BJ (cell line): Measurements from ENCODE around the gene LRRC59. TPM values are rescaled to one million over a fixed set of nuclear protein-coding genes. Genes with fewer than 3 reads are reported as not detected.
"Not testable (repeated sequence)": the region's sequence is repeated elsewhere in the genome, so short reads cannot be mapped to it uniquely, and the experiment has no call there.

Source experiments
- CTCF ChIA-PET: fragments of 350-600 bp; formaldehyde crosslinking; extraction: SDS; loops from one replicate; lab custom pipeline; 2021; ENCODE audit warnings: antibody characterized with exemption, inconsistent platforms; lab: Yijun Ruan, JAX
- POLR2A ChIA-PET: fragments of 300-600 bp; sonication (Branson Sonifier 250); formaldehyde crosslinking; extraction: SDS; loops from one replicate; lab custom pipeline; 2021; ENCODE audit warnings: antibody characterized with exemption; lab: Charles Lee
- DNase-seq: peaks from one replicate; pipeline ENCODE4 v3.0.0-alpha.2; 2011; ENCODE audit warnings: low read depth
- H3K27me3 ChIP-seq: 2 replicates; pipeline ENCODE4 v1.6.0; 2011; ENCODE audit warnings: low read length; ENCODE audit not compliant: control insufficient read depth, insufficient read depth
- H3K36me3 ChIP-seq: 2 replicates; pipeline ENCODE4 v1.5.1; 2011; ENCODE audit warnings: low read length; ENCODE audit not compliant: control insufficient read depth, insufficient read depth
- H3K4me3 ChIP-seq: 2 replicates; pipeline ENCODE4 v1.5.1; 2011; ENCODE audit warnings: low read depth, mild to moderate bottlenecking, control low read depth, low read length
- polyA plus RNA-seq: library from polyadenylated mRNA; depleted of rRNA; stranded (reverse); fragments of >200 nt; gene quantifications from 2 replicates; pipeline ENCODE4 v1.2.3, GENCODE V29; 2011
- TF ChIP-seq, protein P1 (sequence below): IDR thresholded peaks from 2 replicates; pipeline ENCODE4 v1.5.1; 2011; ENCODE audit warnings: low read depth, mild to moderate bottlenecking, control low read depth, inconsistent platforms, low read length, moderate library complexity; ENCODE audit not compliant: insufficient read depth

LRRC59 gene
- polyA plus RNA-seq, 1 experiment = 110 TPM

DNA sequence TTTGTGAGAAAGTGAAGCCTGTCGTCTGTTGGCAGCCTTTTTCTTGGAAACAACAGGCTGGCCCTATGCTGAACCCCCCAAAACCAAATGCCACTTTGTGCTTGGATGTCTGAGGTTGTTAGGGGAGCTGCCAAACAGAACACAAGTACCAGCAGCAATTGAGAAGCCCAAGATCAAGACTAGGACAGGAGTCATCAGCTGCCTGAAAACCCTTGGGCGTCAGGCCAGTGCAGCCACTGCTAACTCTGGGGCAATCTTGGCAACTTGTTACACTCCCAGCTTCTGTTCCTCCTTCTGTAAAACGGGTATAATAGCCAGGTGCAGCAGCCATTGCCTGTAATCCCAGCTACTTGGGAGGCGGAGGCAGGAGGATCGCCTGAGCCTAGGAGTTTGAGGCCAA is 9.3 kb upstream of the LRRC59 start:
- DNase-seq = no peak
- H3K27me3 ChIP-seq = peaks cover 10% of the 10 kb centered on the region

DNA sequence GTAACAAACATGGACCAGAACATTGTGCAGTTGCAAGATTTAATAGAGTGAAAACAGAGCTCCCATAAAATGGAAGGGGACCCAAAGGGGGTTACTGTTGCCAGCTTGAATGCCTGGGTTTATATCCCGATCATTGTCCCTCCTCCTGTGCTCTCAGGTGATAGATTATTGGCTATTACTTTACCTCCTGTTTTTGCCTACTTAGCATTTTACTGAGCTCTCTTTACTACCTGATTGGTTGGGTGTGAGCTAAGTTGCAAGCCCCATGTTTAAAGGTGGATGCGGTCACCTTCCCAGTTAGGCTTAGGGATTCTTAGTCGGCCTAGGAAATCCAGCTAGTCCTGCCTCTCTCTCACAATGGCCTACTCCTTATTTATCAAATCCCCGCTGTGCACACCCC is 8.0 kb upstream of the LRRC59 start:
- peaks cover 10% of the 10 kb centered on the region for H3K27me3 ChIP-seq
- DNase-seq, H3K4me3 ChIP-seq, H3K36me3 ChIP-seq, POLR2A ChIA-PET: not testable (repeated sequence)
- CTCF ChIA-PET = interaction anchor here (0.6 kb wide), 1 partner anchor 77 kb away, joined by 3 read pairs; no protein-coding TSS in a partner anchor

More for the DNA sequence above, 9.3 kb upstream of the LRRC59 start:
- ChIA-PET CTCF (interaction anchor here (1.0 to 2.8 kb wide), 2 partner anchors 9 kb away, joined by 3 to 25 read pairs; partner anchors contain the start of gene LRRC59), POLR2A (no interaction called here)
- TF ChIP-seq, protein P1, sequence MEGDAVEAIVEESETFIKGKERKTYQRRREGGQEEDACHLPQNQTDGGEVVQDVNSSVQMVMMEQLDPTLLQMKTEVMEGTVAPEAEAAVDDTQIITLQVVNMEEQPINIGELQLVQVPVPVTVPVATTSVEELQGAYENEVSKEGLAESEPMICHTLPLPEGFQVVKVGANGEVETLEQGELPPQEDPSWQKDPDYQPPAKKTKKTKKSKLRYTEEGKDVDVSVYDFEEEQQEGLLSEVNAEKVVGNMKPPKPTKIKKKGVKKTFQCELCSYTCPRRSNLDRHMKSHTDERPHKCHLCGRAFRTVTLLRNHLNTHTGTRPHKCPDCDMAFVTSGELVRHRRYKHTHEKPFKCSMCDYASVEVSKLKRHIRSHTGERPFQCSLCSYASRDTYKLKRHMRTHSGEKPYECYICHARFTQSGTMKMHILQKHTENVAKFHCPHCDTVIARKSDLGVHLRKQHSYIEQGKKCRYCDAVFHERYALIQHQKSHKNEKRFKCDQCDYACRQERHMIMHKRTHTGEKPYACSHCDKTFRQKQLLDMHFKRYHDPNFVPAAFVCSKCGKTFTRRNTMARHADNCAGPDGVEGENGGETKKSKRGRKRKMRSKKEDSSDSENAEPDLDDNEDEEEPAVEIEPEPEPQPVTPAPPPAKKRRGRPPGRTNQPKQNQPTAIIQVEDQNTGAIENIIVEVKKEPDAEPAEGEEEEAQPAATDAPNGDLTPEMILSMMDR = no peak
- Histone ChIP-seq H3K36me3 (no peaks in the 10 kb centered on the region), H3K4me3 (no peak overlapping the region)

DNA sequence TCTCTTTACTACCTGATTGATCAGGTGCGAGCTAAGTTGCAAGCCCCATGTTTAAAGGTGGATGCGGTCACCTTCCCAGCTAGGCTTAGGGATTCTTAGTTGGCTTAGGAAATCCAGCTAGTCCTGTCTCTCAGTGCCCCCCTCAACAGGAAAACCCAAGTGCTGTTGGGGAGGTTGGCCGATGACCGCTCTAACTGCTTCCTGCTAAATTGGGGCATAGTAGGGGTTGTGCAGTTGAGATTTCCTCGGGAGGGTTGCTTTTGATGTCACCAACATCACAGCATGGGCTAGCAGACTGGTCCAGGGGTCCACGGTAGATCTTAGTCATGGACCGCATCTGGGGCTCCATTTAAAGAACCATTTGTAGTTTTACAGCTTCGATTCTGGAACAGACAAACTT is 2.3 kb upstream of the LRRC59 start:
- H3K4me3 ChIP-seq, H3K36me3 ChIP-seq, CTCF ChIA-PET, DNase-seq, POLR2A ChIA-PET, H3K27me3 ChIP-seq: not testable (repeated sequence)

DNA sequence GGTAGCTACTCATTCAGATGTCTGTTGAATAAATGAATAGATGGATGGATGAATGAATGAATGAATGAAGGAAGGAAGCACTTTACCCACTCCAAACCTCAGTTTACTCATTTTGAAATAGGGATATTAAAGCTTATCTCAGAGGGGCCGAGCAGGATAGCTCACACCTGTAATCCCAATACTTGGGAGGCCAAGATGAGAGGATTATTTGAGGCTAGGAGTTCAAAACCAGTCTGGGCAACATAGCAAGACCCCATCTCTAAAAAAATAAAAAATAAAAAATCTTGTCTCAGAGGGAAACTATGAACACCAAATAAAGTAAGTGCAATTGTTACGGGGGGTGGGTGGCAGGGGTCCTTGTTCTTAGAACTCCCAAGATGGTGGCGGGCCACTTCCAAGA is 1.3 kb upstream of the LRRC59 start:
- H3K4me3 ChIP-seq, DNase-seq, H3K27me3 ChIP-seq, POLR2A ChIA-PET, H3K36me3 ChIP-seq: not testable (repeated sequence)
- CTCF ChIA-PET = interaction anchor here (0.6 to 3.1 kb wide), 11 partner anchors 9 to 350 kb away, joined by 3 to 27 read pairs (median 5); partner anchors contain the start of gene RSAD1

DNA sequence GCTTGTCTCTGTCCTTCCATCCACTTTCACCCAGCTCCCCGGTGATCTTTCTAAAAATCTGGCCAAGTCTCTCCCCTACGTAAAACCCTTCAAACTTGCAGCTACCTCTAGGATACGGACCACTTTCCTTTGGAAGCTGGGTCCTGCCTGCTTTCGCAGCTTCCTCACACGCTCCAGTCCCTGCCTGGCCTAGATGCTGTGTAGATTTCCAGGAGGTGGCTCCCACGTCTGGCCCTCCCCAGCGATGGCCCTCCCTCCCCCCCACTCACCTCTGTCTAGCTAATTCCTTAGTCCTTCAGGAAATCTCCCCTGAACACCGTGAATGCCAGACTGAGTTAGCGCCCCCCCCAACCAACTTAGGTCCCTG is 579 bp upstream of the LRRC59 start:
- ChIA-PET CTCF (interaction anchor here (0.5 to 3.1 kb wide), 29 partner anchors 9 to 444 kb away, joined by 3 to 27 read pairs (median 5); partner anchors contain the start of genes EME1, MRPL27, RSAD1 and XYLT2), POLR2A (interaction anchor here (1.2 kb wide), 1 partner anchor 36 kb away, joined by 3 read pairs; no protein-coding TSS in a partner anchor)
- Histone ChIP-seq H3K36me3 (peaks cover 7% of the 10 kb centered on the region), H3K27me3 (no peaks in the 10 kb centered on the region; the same call in 1 of the 2 replicates), H3K4me3 (no peak overlapping the region)
- TF ChIP-seq, protein P1 = no peak
- DNase-seq = no peak

DNA sequence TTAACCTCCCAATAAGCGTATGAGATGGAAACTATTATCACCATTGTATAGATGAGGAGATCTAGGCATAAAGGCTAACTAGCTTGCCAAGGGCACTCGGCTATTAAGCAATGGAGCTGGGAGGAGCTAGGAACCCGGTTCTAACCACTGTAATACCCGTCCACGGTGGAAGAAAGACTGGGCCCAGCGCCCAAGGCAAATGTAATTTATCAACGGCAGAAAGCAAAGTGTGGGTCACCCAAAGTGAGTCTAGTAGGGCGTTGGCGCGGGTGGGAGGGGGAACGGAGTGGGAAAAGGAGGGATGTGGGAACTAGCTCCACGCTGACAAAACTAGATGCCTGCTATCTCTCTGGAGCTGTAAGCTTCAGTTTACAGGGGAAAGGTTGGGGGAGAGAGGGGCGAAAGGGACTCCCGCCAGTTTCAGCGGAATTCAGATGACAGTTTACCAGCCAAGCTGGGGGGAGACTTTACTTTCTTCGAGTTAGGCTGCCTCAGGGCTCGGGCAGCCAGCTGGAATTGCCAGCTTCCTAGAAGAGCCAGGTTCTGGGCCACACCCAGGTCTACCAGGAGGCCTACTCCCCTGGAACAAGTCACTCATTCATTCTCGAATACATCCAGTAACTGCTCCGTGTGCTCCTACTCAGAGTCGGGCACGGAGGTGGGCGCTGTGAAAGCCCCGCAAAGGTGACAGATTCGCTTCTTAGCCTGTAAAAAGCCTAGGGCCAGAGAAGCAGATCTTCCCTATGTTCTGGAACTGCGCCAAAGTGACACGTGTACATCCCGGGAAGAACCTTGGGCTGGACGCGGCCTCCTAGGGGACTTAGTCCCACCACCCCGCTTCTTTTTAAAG is 837 bp downstream of the LRRC59 start:
- no peak for DNase-seq
- ChIA-PET CTCF (interaction anchor here (0.6 to 3.1 kb wide), 28 partner anchors 8 to 344 kb away, joined by 3 to 27 read pairs (median 6); partner anchors contain the start of genes EME1, MRPL27, RSAD1 and SGCA), POLR2A (interaction anchor here (0.6 to 1.2 kb wide), 4 partner anchors 14 to 646 kb away, joined by 3 to 5 read pairs (median 3); no protein-coding TSS in a partner anchor)
- Histone ChIP-seq H3K27me3 (no peaks in the 10 kb centered on the region), H3K36me3 (peaks cover 14% of the 10 kb centered on the region), H3K4me3 (peak overlapping the region; percentile 97)
- TF ChIP-seq, protein P1 = no peak
